Esophagus muscularis mucosa (tissue), 4 donors: ENCODE results near the gene RNF14. TPM values are rescaled to one million over a fixed set of nuclear protein-coding genes. Genes with fewer than 3 reads are reported as not detected.

Source experiments
- DNase-seq: peaks from one replicate; pipeline ENCODE4 v3.0.0-alpha.2; 2017; ENCODE audit errors: extremely low spot score
- H3K27ac ChIP-seq, 4 donors: fragments of 200-600 bp; sonication (generic); replicated peaks in 1 of 4; 1 replicate in 3 of 4; 2 replicates in 1 of 4; pipeline ENCODE4 v1.5.1; 2016 to 2019; ENCODE audit warnings: mild to moderate bottlenecking in 1 of 4
- H3K27me3 ChIP-seq, 4 donors: fragments of 200-600 bp; sonication (generic); one replicate each; pipeline versions ENCODE4 v1.5.1 to v1.6.0; 2016 to 2019
- H3K36me3 ChIP-seq, 4 donors: fragments of 200-600 bp; sonication (generic); one replicate each; pipeline ENCODE4 v1.5.1; 2016 to 2019
- H3K4me1 ChIP-seq, 4 donors: fragments of 200-600 bp; sonication (generic); one replicate each; pipeline ENCODE4 v1.5.1; 2016 to 2019
- H3K4me3 ChIP-seq, 4 donors: fragments of 200-600 bp; sonication (generic); 1 replicate in 2 of 4; 2 replicates in 2 of 4; pipeline ENCODE4 v1.5.1; 2016 to 2019; ENCODE audit warnings: mild to moderate bottlenecking in 4 of 4, moderate library complexity in 1 of 4
- H3K9me3 ChIP-seq, 4 donors: fragments of 200-600 bp; sonication (generic); 1 replicate in 3 of 4; 2 replicates in 1 of 4; pipeline ENCODE4 v1.5.1; 2016 to 2019
- CTCF ChIP-seq, 3 experiments: fragments of 200-600 bp in 2 of 3; fragments of 450-650 bp in 1 of 3; sonication (generic) in 2 of 3; IDR thresholded peaks; one replicate each; pipeline ENCODE4 v1.5.1; 2017 to 2019; ENCODE audit warnings: antibody characterized with exemption in 3 of 3, mild to moderate bottlenecking in 2 of 3, moderate library complexity in 1 of 3
- EP300 ChIP-seq: sonication (generic); formaldehyde crosslinking; IDR thresholded peaks from one replicate; pipeline ENCODE4 v1.6.1; 2017; ENCODE audit warnings: antibody characterized with exemption
- POLR2A ChIP-seq: fragments of 450-650 bp; IDR thresholded peaks from one replicate; pipeline ENCODE4 v1.6.1; 2017; ENCODE audit warnings: antibody characterized with exemption, moderate library complexity, mild to moderate bottlenecking, low read depth
- POLR2AphosphoS5 ChIP-seq, 2 donors: sonication (generic); formaldehyde crosslinking; IDR thresholded peaks; one replicate each; pipeline ENCODE4 v1.6.1; 2017; ENCODE audit warnings: antibody characterized with exemption in 2 of 2
- WGBS: methylation state at CpG from one replicate; pipeline ENCODE4 v1.1.5; 2018; 5-methylcytosine and 5-hydroxymethylcytosine counted together
- intact Hi-C: fragments of 100-400 bp; cut with DNase I; formaldehyde crosslinking; loops from one replicate; pipeline ENCODE4 v1.15.1; 2023
- total RNA-seq, 4 donors: library from RNA; depleted of rRNA; stranded (reverse); fragments of >200 nt; gene quantifications; one replicate each; pipeline versions ENCODE4 v1.1.0 to v1.2.1, GENCODE V29; 2016

Gene RNF14
- total RNA-seq, 4 donors from 2014 or later: 65.8 to 94.1 (median 72.6) TPM

DNA sequence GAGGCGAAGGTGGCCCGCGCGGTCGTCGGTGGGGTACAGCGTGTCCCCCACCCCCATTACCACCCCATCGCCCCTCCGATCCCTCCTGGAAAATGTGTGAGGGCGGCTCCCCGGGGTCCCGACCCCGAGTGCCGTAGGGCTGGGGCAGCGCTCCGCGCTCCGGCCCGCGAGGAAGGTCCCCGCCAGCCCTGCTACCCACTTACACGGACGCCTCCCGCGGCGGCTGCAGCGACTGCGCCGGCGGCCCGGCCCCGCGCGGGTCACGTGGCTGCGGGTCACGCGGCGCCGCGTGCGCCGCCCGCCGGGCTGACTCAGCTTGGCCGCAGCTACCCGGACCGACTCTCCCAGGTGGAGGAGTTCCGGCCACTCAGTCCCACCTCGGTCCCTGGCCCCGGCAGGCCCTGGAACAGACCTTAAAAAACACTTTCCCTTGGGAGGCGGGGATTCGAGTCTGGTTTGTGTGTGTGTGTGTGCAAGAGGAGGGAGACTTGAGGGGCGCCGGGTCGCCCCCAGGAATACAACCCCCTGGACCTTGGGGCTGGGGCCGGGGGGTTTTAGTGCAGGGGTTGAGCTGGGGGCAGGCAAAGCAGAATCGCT lies 44.0 kb downstream of the RNF14 start, which contains the start of gene GNPDA1:
Gene GNPDA1, minus strand, starts transcription at position 236 of the 597 bp plus-strand sequence. CDS start 992 bp downstream, outside the sequence.
- intact Hi-C loops: no loop called here
- Histone ChIP-seq H3K9me3 (no peaks in the 10 kb centered on the region), H3K36me3 (peaks cover 0 to 20% (median 2%) of the 10 kb centered on the region in 4 donors), H3K27me3 (no peaks in the 10 kb centered on the region), H3K4me3 (peak within 1 kb of the TSS; percentile 74 to 90 (median 86)), H3K27ac (peak within 1 kb of the TSS; percentile 85 to 91 (median 86)), H3K4me1 (peaks cover 8 to 42% (median 29%) of the 10 kb centered on the region in 4 donors)
- peak; percentile 63 to 65 for TF ChIP-seq POLR2AphosphoS5 (IDR thresholded peaks at IDR 0.05)
- peak in 2 of 3 experiments; percentile 32 to 37 for TF ChIP-seq CTCF (IDR thresholded peaks at IDR 0.05)
- no peak for TF ChIP-seq EP300
- WGBS: 2% methylated on average over 6 of the region's 58 CpGs
- peak; percentile 94 for DNase-seq

DNA sequence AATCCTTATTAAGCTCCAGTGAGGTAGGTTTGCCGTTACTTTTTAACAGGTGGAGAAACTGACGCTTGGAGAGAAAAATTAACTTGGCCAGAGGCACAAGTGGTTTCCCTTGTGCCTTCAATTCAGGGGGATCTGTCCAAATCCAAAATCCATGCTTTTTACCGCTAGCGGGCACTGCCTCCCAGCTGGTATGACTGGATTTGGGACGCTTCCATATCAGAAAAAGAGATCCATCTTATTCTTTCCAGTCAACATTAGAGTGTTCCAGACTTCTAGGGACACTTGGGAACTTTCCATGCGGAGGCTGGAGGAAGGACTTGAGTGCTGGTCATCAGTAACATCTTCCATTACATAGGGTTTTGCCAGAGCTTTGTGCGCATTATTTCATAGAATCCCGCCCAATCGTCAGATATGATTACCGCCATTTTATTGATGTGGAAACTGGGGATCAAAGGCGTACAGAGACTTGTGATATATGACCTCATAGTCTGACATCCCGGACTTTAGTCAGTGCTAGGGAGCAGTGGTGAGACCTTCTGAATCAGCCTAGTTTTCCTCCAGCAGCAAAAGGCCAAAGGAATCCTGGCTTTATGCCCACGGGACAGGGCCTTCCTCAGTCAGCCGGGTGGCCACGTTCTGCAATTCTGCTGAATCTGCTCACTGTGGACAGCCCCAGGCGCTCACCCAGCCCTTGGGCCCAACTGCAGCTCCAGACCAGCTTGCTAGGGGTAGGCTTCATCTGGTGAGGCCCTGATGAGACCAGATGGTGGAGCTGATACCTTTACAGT lies 45.0 kb downstream of the RNF14 start:
- peak; percentile 93 for DNase-seq
- H3K4me3 ChIP-seq: no peak overlapping the region
- TF ChIP-seq POLR2A: no peak
- peaks cover 8 to 42% (median 29%) of the 10 kb centered on the region in 4 donors for H3K4me1 ChIP-seq
- no peaks in the 10 kb centered on the region for H3K9me3 ChIP-seq
- 90% methylated on average over 16 of the region's 16 CpGs for WGBS
- intact Hi-C loops: no loop called here
- H3K27me3 ChIP-seq: no peaks in the 10 kb centered on the region
- H3K27ac ChIP-seq: peak overlapping the region in 3 of 4 donors; percentile 85 to 91 (median 86)
- peaks cover 0 to 12% (median 0%) of the 10 kb centered on the region in 4 donors for H3K36me3 ChIP-seq

DNA sequence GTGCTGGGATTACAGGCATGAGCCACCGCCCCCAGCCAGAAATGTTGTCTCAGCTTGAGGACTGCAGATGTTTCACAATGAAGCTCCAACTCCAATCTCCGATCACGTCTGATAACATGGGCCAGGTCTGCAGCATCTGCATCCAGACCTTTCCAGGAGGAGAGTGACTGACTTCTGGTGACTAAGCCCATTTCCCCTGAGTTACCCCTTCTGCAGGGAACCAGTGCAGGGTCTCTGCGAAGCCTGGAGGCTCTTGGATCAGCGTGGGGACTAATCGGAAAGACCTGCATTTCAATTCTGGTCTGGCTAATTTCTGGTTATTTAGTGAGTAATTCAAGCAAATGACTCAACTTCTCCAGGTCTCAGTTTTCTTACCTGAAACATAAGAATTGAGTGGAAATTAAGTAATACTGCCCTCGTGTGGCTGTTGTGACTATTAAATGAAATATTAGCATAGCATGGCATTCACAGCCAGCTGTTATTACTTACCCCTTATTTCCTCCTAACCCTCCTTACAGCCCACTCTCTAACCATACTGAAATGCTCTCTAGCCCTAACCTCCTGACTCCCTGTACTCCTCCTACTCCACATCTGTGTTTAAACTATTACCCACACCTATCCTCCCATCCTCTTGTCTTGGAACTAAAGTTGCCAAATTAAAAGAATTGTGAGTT lies 46.1 kb downstream of the RNF14 start:
- WGBS: 29% methylated on average over 5 of the region's 7 CpGs
- Histone ChIP-seq H3K27me3 (no peaks in the 10 kb centered on the region), H3K4me1 (peaks cover 8 to 42% (median 29%) of the 10 kb centered on the region in 4 donors), H3K9me3 (no peaks in the 10 kb centered on the region), H3K36me3 (peaks cover 0 to 2% (median 0%) of the 10 kb centered on the region in 4 donors), H3K27ac (peak overlapping the region in 3 of 4 donors; percentile 9 to 91 (median 52)), H3K4me3 (no peak overlapping the region)
- no peak for DNase-seq
- TF ChIP-seq CTCF (IDR thresholded peaks at IDR 0.05) (peak; percentile 46 to 60 (median 58)), POLR2A (no peak)
- intact Hi-C loops: no loop called here

DNA sequence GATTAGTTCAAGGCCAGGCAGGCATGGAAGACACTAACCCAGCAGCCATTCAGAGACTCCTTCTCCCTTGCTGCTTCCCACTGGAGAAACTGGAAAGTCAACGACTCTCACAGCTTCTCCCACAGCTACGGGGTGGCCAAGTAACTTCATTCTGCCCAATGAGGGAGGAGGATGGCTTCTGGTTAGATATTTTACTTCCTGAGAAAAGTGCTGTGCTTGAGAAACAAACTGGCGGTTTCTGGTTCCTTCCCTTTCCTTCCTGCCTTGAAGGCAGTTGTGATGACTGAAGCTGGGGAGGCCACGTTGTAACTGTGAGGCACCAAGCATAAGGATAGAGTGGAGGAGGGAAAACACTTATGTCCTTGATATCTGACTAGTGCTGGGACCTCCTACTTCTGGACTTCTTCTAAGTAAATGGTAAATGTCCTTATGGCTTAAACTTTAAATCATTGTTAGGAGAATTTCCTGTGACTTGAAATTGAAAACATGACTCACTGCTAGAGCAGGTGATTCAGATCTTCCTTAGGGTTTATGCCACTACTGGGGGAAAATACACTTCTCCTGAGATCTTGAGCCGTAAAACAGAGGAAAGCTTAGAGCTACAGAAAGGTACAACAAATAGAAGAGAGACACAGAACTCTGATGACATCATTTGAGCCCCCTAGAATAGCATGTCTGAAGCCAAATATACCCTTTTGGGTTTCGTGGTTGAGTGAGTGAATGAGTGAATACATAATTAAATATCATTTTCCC lies 47.1 kb downstream of the RNF14 start:
- DNase-seq: no peak
- no peaks in the 10 kb centered on the region for H3K36me3 ChIP-seq
- intact Hi-C loops: loop anchor here (1.0 kb wide), 1 partner anchor 93 kb away; no protein-coding TSS in a partner anchor
- peak overlapping the region; percentile 9 to 52 (median 35) for H3K27ac ChIP-seq
- no peak overlapping the region for H3K4me3 ChIP-seq
- peaks cover 8 to 42% (median 29%) of the 10 kb centered on the region in 4 donors for H3K4me1 ChIP-seq
- no peaks in the 10 kb centered on the region for H3K27me3 ChIP-seq
- 71% methylated on average over 6 of the region's 6 CpGs for WGBS
- peaks cover 0 to 8% (median 0%) of the 10 kb centered on the region in 4 donors for H3K9me3 ChIP-seq
- TF ChIP-seq CTCF (IDR thresholded peaks at IDR 0.05) (no peak), POLR2AphosphoS5 (IDR thresholded peaks at IDR 0.05) (no peak), POLR2A (no peak), EP300 (no peak)
